ENCODE results near the gene CBX6.

Gene CBX6

DNA sequence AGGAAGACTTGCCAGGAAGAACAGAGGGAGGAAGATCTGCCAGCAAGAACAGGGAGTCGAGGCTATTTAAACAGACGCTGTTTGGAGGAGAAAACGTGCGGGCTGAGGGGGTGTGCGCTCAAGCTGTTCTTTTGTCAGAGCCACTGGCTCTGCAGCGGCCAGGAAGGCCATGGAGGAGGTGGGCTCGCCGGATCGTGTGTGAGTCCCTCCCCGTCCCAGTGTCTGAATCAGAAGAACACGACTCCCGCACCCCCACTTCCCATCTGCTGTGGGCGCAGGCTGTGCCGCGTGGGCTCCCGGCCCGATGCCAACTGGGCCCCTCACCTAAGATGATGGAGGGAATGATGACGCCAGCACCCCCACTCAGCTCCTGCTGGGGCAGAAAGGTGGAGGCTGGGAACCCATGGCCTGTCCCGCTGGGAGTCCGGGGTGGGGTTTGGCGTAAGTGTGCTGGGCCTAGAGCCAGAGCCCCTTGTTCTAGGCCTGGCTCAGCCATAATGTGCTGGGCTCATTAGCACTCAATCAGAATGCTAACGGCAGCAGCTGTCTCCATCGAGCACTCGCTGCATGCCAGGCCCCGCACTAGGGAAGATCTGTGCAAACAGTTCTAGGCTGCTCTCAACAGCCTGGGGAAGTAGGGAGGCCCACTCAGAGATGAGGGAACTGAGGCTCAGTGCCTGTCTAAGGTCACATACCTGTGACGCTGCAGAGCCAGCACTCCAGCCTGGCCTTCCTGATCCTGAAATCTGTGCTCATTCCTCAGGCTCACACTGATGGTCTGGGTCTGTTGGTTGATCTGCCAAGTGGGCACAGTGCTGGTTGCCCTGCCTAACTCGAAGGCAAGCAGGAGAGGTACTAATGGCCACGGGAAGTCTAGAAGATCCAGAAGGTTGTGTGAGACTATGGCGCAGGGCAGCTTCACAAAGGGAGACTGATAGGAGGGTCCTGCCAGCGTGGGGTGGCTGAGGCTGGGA lies 39.7 kb downstream of the CBX6 start:
- Histone ChIP-seq H3K27me3 (no peaks in the 10 kb centered on the region), H3K4me2 (no peak overlapping the region), H4K20me1 (peaks cover 42% of the 10 kb centered on the region), H3K4me1 (peaks cover 17% of the 10 kb centered on the region), H3K27ac (no peak overlapping the region), H3K9ac (no peak overlapping the region), H3K36me3 (no peaks in the 10 kb centered on the region), H3K9me3 (no peaks in the 10 kb centered on the region), H3K4me3 (no peak overlapping the region)
- no peak for TF ChIP-seq Cebpa-rat (IDR thresholded peaks at IDR 0.05)

GRCh38 chr22:38831166-38831945 lies 40.7 kb downstream of the CBX6 start:
- Histone ChIP-seq H3K9ac (no peak overlapping the region), H3K4me1 (peaks cover 17% of the 10 kb centered on the region), H3K9me3 (no peaks in the 10 kb centered on the region), H3K36me3 (no peaks in the 10 kb centered on the region), H3K4me2 (peak overlapping the region; percentile 43), H3K27ac (no peak overlapping the region), H3K27me3 (no peaks in the 10 kb centered on the region), H4K20me1 (peaks cover 46% of the 10 kb centered on the region), H3K4me3 (no peak overlapping the region)
- peak; percentile 14; the same call in 1 of the 2 replicates for TF ChIP-seq Cebpa-rat (IDR thresholded peaks at IDR 0.05)

GRCh38 chr22:38830845-38831108 lies 41.2 kb downstream of the CBX6 start:
- H4K20me1 ChIP-seq = peaks cover 50% of the 10 kb centered on the region
- no peak for TF ChIP-seq Cebpa-rat (IDR thresholded peaks at IDR 0.05)
- H3K9me3 ChIP-seq = no peaks in the 10 kb centered on the region
- H3K27ac ChIP-seq = no peak overlapping the region
- no peak overlapping the region for H3K9ac ChIP-seq
- H3K27me3 ChIP-seq = no peaks in the 10 kb centered on the region
- no peaks in the 10 kb centered on the region for H3K36me3 ChIP-seq
- peak overlapping the region; percentile 43 for H3K4me2 ChIP-seq
- H3K4me1 ChIP-seq = peaks cover 17% of the 10 kb centered on the region
- H3K4me3 ChIP-seq = no peak overlapping the region

- TF ChIP-seq Cebpa-rat (IDR thresholded peaks at IDR 0.05) = no peak
- Histone ChIP-seq H3K4me3 (no peak overlapping the region), H3K9ac (no peak overlapping the region), H3K4me1 (peaks cover 17% of the 10 kb centered on the region), H3K27ac (no peak overlapping the region), H3K36me3 (no peaks in the 10 kb centered on the region), H4K20me1 (peaks cover 52% of the 10 kb centered on the region), H3K9me3 (no peaks in the 10 kb centered on the region), H3K27me3 (no peaks in the 10 kb centered on the region), H3K4me2 (peak overlapping the region; percentile 43)
Measured at GRCh38 chr22:38830026-38830844, 41.8 kb downstream of the CBX6 start.

GRCh38 chr22:38829485-38829884 lies 42.5 kb downstream of the CBX6 start:
- Histone ChIP-seq H3K36me3 (no peaks in the 10 kb centered on the region), H3K9ac (no peak overlapping the region), H3K4me2 (no peak overlapping the region), H3K4me3 (no peak overlapping the region), H3K27ac (no peak overlapping the region), H3K27me3 (no peaks in the 10 kb centered on the region), H3K4me1 (peaks cover 17% of the 10 kb centered on the region), H4K20me1 (peaks cover 55% of the 10 kb centered on the region), H3K9me3 (no peaks in the 10 kb centered on the region)
- TF ChIP-seq Cebpa-rat (IDR thresholded peaks at IDR 0.05) = no peak

- Histone ChIP-seq H3K9ac (no peak overlapping the region), H3K27ac (no peak overlapping the region), H3K4me3 (no peak overlapping the region), H3K27me3 (no peaks in the 10 kb centered on the region), H3K36me3 (no peaks in the 10 kb centered on the region), H3K4me1 (peaks cover 17% of the 10 kb centered on the region), H3K4me2 (peak overlapping the region; percentile 17; the same call in 1 of the 2 replicates), H4K20me1 (peaks cover 61% of the 10 kb centered on the region), H3K9me3 (no peaks in the 10 kb centered on the region)
- no peak for TF ChIP-seq Cebpa-rat (IDR thresholded peaks at IDR 0.05)
Measured at GRCh38 chr22:38828616-38829205, 43.3 kb downstream of the CBX6 start.

DNA sequence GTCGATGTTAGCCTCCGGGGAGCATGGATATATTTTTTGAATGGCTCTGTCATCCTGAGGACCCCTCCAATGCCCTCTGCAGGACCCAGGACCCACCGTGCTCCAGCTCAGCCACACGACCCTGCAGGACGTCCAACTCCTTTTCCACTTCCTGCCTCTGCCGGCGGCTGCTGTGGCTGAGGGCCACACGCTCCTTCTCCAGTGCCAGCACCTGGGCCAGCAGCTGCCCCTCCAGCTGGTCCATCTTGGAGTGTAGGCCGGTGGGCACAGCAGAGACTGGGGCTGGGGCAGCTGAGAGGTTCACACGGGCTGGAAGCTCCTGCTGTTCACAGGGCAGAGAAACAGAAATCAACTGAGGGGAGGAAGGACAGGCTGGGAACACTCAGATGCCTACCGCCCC lies 43.8 kb downstream of the CBX6 start:
- no peak overlapping the region for H3K4me2 ChIP-seq
- H3K27me3 ChIP-seq = no peaks in the 10 kb centered on the region
- no peak for TF ChIP-seq Cebpa-rat (IDR thresholded peaks at IDR 0.05)
- no peaks in the 10 kb centered on the region for H3K9me3 ChIP-seq
- no peak overlapping the region for H3K9ac ChIP-seq
- H3K36me3 ChIP-seq = no peaks in the 10 kb centered on the region
- peaks cover 17% of the 10 kb centered on the region for H3K4me1 ChIP-seq
- no peak overlapping the region for H3K4me3 ChIP-seq
- H4K20me1 ChIP-seq = peaks cover 61% of the 10 kb centered on the region
- no peak overlapping the region for H3K27ac ChIP-seq

DNA sequence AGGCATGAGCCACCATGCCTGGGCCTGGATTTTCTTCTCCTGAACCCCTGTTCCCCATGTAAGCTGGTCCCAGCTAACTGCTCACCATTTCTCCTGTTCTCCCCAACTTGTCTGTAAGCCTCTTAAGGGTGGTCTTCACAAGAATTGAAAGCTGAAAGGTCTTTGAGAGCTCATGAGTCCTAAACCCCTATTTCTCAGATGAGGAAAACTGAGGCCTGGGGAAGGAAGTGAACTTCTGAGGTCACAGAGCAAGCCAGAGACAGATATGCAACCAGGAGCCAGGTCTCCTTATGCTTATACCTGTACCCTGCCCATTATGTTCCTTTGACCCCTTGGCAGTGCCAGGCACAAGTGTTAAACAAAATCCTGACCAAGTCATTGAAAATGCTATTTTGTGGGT lies 44.5 kb downstream of the CBX6 start:
- Histone ChIP-seq H3K27ac (no peak overlapping the region), H3K4me3 (no peak overlapping the region), H3K9ac (no peak overlapping the region)

GRCh38 chr22:38826801-38827200 lies 45.2 kb downstream of the CBX6 start:
- H3K27me3 ChIP-seq = no peaks in the 10 kb centered on the region
- H3K4me1 ChIP-seq = peaks cover 17% of the 10 kb centered on the region
- no peak overlapping the region for H3K4me3 ChIP-seq
- no peak for TF ChIP-seq Cebpa-rat (IDR thresholded peaks at IDR 0.05)
- H4K20me1 ChIP-seq = peaks cover 53% of the 10 kb centered on the region
- H3K36me3 ChIP-seq = no peaks in the 10 kb centered on the region
- no peak overlapping the region for H3K4me2 ChIP-seq
- H3K27ac ChIP-seq = no peak overlapping the region
- H3K9me3 ChIP-seq = no peaks in the 10 kb centered on the region
- no peak overlapping the region for H3K9ac ChIP-seq

More for the DNA sequence above, 44.5 kb downstream of the CBX6 start:
- H3K27me3 ChIP-seq = no peaks in the 10 kb centered on the region
- no peak for TF ChIP-seq Cebpa-rat (IDR thresholded peaks at IDR 0.05)
- peaks cover 59% of the 10 kb centered on the region for H4K20me1 ChIP-seq
- no peaks in the 10 kb centered on the region for H3K9me3 ChIP-seq
- peaks cover 17% of the 10 kb centered on the region for H3K4me1 ChIP-seq
- no peaks in the 10 kb centered on the region for H3K36me3 ChIP-seq
- H3K4me2 ChIP-seq = no peak overlapping the region

Data from BLaER1 (cell line).